ENCODE results near the gene LGALS3BP. TPM values are rescaled to one million over a fixed set of nuclear protein-coding genes. Genes with fewer than 3 reads are reported as not detected.

The LGALS3BP gene
- total RNA-seq, 2 donors from 2014 or later = 23.3 to 71.4 TPM

DNA sequence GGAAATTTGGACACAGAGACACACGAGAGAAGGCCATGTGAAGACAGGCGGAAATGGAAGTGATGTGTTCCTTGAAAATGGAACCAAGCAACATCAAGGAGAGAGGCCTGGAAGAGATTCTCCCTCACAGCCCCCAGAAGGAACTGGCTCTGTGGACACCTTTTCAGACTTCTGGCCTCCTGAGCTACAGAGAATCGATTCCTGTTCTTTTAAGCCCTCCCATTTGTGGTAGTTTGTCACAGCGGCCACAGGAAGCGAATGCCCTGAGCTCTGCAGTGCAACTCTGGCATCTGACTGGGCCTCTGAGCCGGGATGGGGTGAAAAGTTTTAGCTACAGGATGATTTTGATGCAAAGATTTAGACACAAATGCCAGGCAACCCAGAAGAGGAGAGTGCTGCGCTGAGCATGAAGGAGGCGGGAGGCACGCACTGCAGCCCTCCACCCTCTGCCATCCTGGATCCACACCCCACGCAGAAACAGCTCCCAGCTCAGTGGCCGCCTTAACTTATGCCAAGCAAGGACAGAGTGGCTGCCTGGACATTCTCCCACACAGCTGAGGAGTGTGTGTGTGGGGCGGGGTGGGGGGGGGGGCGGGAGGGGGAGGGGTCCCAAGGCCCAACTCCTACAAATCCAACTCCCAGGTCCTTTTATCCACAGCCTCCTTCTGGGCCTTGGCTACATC, 56.8 kb downstream of the LGALS3BP start:
- TF ChIP-seq, protein P1, sequence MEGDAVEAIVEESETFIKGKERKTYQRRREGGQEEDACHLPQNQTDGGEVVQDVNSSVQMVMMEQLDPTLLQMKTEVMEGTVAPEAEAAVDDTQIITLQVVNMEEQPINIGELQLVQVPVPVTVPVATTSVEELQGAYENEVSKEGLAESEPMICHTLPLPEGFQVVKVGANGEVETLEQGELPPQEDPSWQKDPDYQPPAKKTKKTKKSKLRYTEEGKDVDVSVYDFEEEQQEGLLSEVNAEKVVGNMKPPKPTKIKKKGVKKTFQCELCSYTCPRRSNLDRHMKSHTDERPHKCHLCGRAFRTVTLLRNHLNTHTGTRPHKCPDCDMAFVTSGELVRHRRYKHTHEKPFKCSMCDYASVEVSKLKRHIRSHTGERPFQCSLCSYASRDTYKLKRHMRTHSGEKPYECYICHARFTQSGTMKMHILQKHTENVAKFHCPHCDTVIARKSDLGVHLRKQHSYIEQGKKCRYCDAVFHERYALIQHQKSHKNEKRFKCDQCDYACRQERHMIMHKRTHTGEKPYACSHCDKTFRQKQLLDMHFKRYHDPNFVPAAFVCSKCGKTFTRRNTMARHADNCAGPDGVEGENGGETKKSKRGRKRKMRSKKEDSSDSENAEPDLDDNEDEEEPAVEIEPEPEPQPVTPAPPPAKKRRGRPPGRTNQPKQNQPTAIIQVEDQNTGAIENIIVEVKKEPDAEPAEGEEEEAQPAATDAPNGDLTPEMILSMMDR (conservative IDR thresholded peaks at IDR 0.05) = no peak
- H3K4me1 Mint-ChIP-seq = peaks cover 18% of the 10 kb centered on the region
- peak overlapping the region; percentile 64 for H3K4me3 Mint-ChIP-seq
- no peak overlapping the region for H3K4me3 ChIP-seq (ENCODE audit: low read length)
- 94 to 98% methylated on average over 4 to 10 of the region's 13 CpGs for WGBS, 2 experiments (ENCODE audit: insufficient coverage in 1 of 2, insufficient read length in 1 of 2)
- no peaks in the 10 kb centered on the region for H3K4me1 ChIP-seq (ENCODE audit: control insufficient read depth, insufficient read depth, low read length)
- H3K9me3 Mint-ChIP-seq = no peaks in the 10 kb centered on the region
- DNase-seq = no peak
- no peaks in the 10 kb centered on the region for H3K27me3 ChIP-seq (ENCODE audit: control insufficient read depth, insufficient read depth, low read length, poor library complexity, severe bottlenecking)
- H3K9ac ChIP-seq (ENCODE audit: extremely low read depth, low read length, poor library complexity, severe bottlenecking) = no peak overlapping the region
- no peaks in the 10 kb centered on the region for H3K36me3 Mint-ChIP-seq (ENCODE audit: low read depth)
- H3K27ac ChIP-seq (ENCODE audit: low read depth, low read length) = no peak overlapping the region
- H3K36me3 ChIP-seq (ENCODE audit: control insufficient read depth, insufficient read depth, low read length) = no peaks in the 10 kb centered on the region
- H3K9me3 ChIP-seq (ENCODE audit: control insufficient read depth, low read length) = no peaks in the 10 kb centered on the region
- H3K27me3 Mint-ChIP-seq (ENCODE audit: insufficient read depth) = peaks cover 2% of the 10 kb centered on the region
- H3K27ac Mint-ChIP-seq = no peak overlapping the region

DNA sequence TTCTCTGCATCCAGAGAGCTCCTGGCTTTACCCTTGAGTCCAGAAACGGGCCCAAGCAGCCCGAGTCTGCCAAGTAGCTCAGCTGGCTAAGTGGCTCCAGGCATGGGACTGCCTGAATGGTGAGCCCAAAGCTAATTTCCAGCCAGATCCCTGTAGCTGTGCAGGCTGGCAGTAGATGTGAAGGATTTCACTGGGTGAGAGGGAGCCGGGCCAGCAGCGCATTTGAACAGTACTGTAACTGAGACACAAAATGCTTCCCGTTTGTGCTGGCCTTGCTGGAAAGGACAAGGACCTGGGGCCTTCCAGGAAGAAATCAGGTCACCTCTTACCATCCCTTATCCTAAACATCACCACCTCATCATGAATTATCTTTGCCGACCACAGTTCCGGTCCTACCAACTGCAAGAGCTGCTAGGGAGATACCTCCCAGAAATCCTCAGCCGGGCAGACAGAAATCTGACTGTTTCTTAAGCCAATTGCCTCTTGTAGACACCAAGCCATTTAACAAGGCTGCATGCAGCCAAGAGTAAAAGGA, 58.2 kb downstream of the LGALS3BP start:
- no peak overlapping the region for H3K27ac ChIP-seq (ENCODE audit: low read depth, low read length)
- Mint-ChIP-seq H3K27ac (no peak overlapping the region), H3K27me3 (ENCODE audit: insufficient read depth) (peaks cover 2% of the 10 kb centered on the region), H3K4me1 (peaks cover 21% of the 10 kb centered on the region), H3K9me3 (no peaks in the 10 kb centered on the region), H3K4me3 (no peak overlapping the region), H3K36me3 (ENCODE audit: low read depth) (no peaks in the 10 kb centered on the region)
- TF ChIP-seq, protein P1 (conservative IDR thresholded peaks at IDR 0.05) = no peak
- no peaks in the 10 kb centered on the region for H3K9me3 ChIP-seq (ENCODE audit: control insufficient read depth, low read length)
- DNase-seq = no peak
- no peak overlapping the region for H3K4me3 ChIP-seq (ENCODE audit: low read length)
- no peaks in the 10 kb centered on the region for H3K36me3 ChIP-seq (ENCODE audit: control insufficient read depth, insufficient read depth, low read length)
- no peaks in the 10 kb centered on the region for H3K4me1 ChIP-seq (ENCODE audit: control insufficient read depth, insufficient read depth, low read length)
- 92 to 96% methylated on average over 4 to 8 of the region's 8 CpGs for WGBS, 2 experiments (ENCODE audit: insufficient coverage in 1 of 2, insufficient read length in 1 of 2)
- no peak overlapping the region for H3K9ac ChIP-seq (ENCODE audit: extremely low read depth, low read length, poor library complexity, severe bottlenecking)
- no peaks in the 10 kb centered on the region for H3K27me3 ChIP-seq (ENCODE audit: control insufficient read depth, insufficient read depth, low read length, poor library complexity, severe bottlenecking)

Other genes starting within 250 kb of the LGALS3BP start
- gene CYTH1, start 197.7 kb downstream of the LGALS3BP start, total RNA-seq = 10 to 100 TPM; 23.1 to 27.4 TPM
- gene USP36, start 139.1 kb downstream of the LGALS3BP start, total RNA-seq = 10 to 100 TPM; 57.1 to 62.5 TPM
- 1 to 10 TPM in 1 of 2 donors, under 1 TPM in 1; 0.97 to 2.2 TPM for gene CEP295NL, start 76.7 kb downstream of the LGALS3BP start, total RNA-seq
- gene TIMP2, start 54.5 kb downstream of the LGALS3BP start, total RNA-seq = 10 to 100 TPM; 36.9 to 42.7 TPM
- gene CANT1, start 29.8 kb upstream of the LGALS3BP start, total RNA-seq = 10 to 100 TPM; 57.5 to 61.8 TPM
- gene C1QTNF1, start 44.2 kb upstream of the LGALS3BP start, total RNA-seq = 10 to 100 TPM; 16.0 to 16.5 TPM
- gene ENGASE, start 94.9 kb upstream of the LGALS3BP start, total RNA-seq = 10 to 100 TPM; 40.8 to 42.0 TPM